Liver (tissue), 9 donors: ENCODE results near the gene TWIST2. TPM values are rescaled to one million over a fixed set of nuclear protein-coding genes. Genes with fewer than 3 reads are reported as not detected.

ENCODE experiments used
- DNase-seq: peaks from one replicate; pipeline ENCODE4 v3.0.0-alpha.2; 2017; ENCODE audit warnings: low spot score
- H3K27ac ChIP-seq, 2 donors: one replicate each; pipeline ENCODE4 v1.7.0; 2013; ENCODE audit warnings: inconsistent platforms in 2 of 2, low read length in 2 of 2, control low read depth in 1 of 2, low read depth in 1 of 2, mild to moderate bottlenecking in 1 of 2
- H3K27me3 ChIP-seq, 4 donors: one replicate each; pipeline versions ENCODE4 v1.6.1 to v1.7.0; 2013; ENCODE audit warnings: low read length in 3 of 4, inconsistent platforms in 1 of 4, mild to moderate bottlenecking in 1 of 4, moderate library complexity in 1 of 4; ENCODE audit not compliant: control insufficient read depth in 4 of 4, insufficient read depth in 4 of 4
- H3K36me3 ChIP-seq, 4 donors: one replicate each; pipeline versions ENCODE4 v1.6.1 to v1.7.0; 2013; ENCODE audit warnings: low read length in 3 of 4, mild to moderate bottlenecking in 3 of 4, low read depth in 1 of 4, moderate library complexity in 1 of 4; ENCODE audit not compliant: control insufficient read depth in 4 of 4, insufficient read depth in 3 of 4
- H3K4me1 ChIP-seq, 4 donors: one replicate each; pipeline versions ENCODE4 v1.6.1 to v1.7.0; 2013; ENCODE audit warnings: low read length in 3 of 4, mild to moderate bottlenecking in 3 of 4, moderate library complexity in 1 of 4; ENCODE audit not compliant: control insufficient read depth in 4 of 4, insufficient read depth in 4 of 4
- H3K4me3 ChIP-seq, 3 donors: one replicate each; pipeline versions ENCODE4 v1.6.1 to v1.7.0; 2013; ENCODE audit warnings: low read length in 3 of 3, control low read depth in 1 of 3, low read depth in 1 of 3, mild to moderate bottlenecking in 1 of 3
- H3K9ac ChIP-seq, 2 donors: one replicate each; pipeline ENCODE4 v1.7.0; 2013; ENCODE audit warnings: low read length in 2 of 2, mild to moderate bottlenecking in 2 of 2, moderate library complexity in 2 of 2, control low read depth in 1 of 2, low read depth in 1 of 2
- H3K9me3 ChIP-seq, 4 donors: one replicate each; pipeline versions ENCODE4 v1.6.1 to v1.7.0; 2013; ENCODE audit warnings: low read length in 3 of 4; ENCODE audit not compliant: control insufficient read depth in 4 of 4
- EGR1 ChIP-seq, 2 donors: IDR thresholded peaks; 2 replicates each; pipeline ENCODE4 v1.6.1; 2016 to 2018; ENCODE audit warnings: antibody characterized with exemption in 2 of 2, low read depth in 2 of 2
- FOXA1 ChIP-seq: IDR thresholded peaks from 2 replicates; pipeline ENCODE4 v1.6.1; 2016; ENCODE audit warnings: antibody characterized with exemption
- GABPA ChIP-seq, 2 donors: IDR thresholded peaks in 1 of 2; conservative IDR thresholded peaks in 1 of 2; 2 replicates each; pipeline ENCODE4 v1.6.1; 2016; ENCODE audit warnings: antibody characterized with exemption in 2 of 2, mild to moderate bottlenecking in 1 of 2, moderate library complexity in 1 of 2
- HNF4A ChIP-seq, 2 donors: conservative IDR thresholded peaks; 2 replicates each; pipeline ENCODE4 v1.6.1; 2016; ENCODE audit warnings: antibody characterized with exemption in 2 of 2, mild to moderate bottlenecking in 2 of 2
- HNF4G ChIP-seq: IDR thresholded peaks from 2 replicates; pipeline ENCODE4 v1.6.1; 2016; ENCODE audit warnings: antibody characterized with exemption
- JUND ChIP-seq, 2 donors: IDR thresholded peaks; 2 replicates each; pipeline ENCODE4 v1.6.1; 2016; ENCODE audit warnings: antibody characterized with exemption in 2 of 2
- MAX ChIP-seq: IDR thresholded peaks from 2 replicates; pipeline ENCODE4 v1.6.1; 2016; ENCODE audit warnings: antibody characterized with exemption
- NR2F2 ChIP-seq: IDR thresholded peaks from 2 replicates; pipeline ENCODE4 v1.6.1; 2016; ENCODE audit warnings: antibody characterized with exemption
- RAD21 ChIP-seq, 2 donors: IDR thresholded peaks; 2 replicates each; pipeline ENCODE4 v1.6.1; 2016; ENCODE audit warnings: antibody characterized with exemption in 2 of 2, mild to moderate bottlenecking in 2 of 2
- RXRA ChIP-seq, 2 donors: IDR thresholded peaks; 2 replicates each; pipeline ENCODE4 v1.6.1; 2017 to 2018; ENCODE audit warnings: antibody characterized with exemption in 2 of 2, mild to moderate bottlenecking in 1 of 2
- SP1 ChIP-seq: IDR thresholded peaks from 2 replicates; pipeline ENCODE4 v1.6.1; 2018; ENCODE audit warnings: antibody characterized with exemption, mild to moderate bottlenecking
- TAF1 ChIP-seq: conservative IDR thresholded peaks from 2 replicates; pipeline ENCODE4 v1.6.1; 2016; ENCODE audit warnings: antibody characterized with exemption, mild to moderate bottlenecking
- YY1 ChIP-seq: IDR thresholded peaks from 2 replicates; pipeline ENCODE4 v1.6.1; 2016; ENCODE audit warnings: antibody characterized with exemption, mild to moderate bottlenecking
- WGBS: extraction: QIAGEN DNeasy Blood & Tissue Kit; methylation state at CpG from one replicate; pipeline ENCODE4 v1.1.7; 2013; 5-methylcytosine and 5-hydroxymethylcytosine counted together
- polyA plus RNA-seq, 2 donors: library from polyadenylated mRNA; stranded (reverse) in 1 of 2; unstranded in 1 of 2; fragments of 200-250 nt in 1 of 2; fragments of >200 nt in 1 of 2; fragmentation: Nextera tagmentation in 1 of 2; extraction: Ambion mirVana in 1 of 2; gene quantifications; one replicate each; pipeline versions ENCODE4 v1.2.1 to v1.2.3, GENCODE V29; 2013 to 2015
- total RNA-seq, 2 donors: library from RNA; depleted of rRNA; stranded (reverse); fragments of >200 nt; gene quantifications; one replicate each; pipeline ENCODE4 v1.2.3, GENCODE V29; 2014
- TF ChIP-seq, protein P1 (sequence below): fragments of 150-350 bp; IDR thresholded peaks from 2 replicates; pipeline ENCODE4 v1.5.1; 2017; ENCODE audit warnings: improper control_type of control experiment, low read depth, low read length; ENCODE audit not compliant: missing input control
- TF ChIP-seq, protein P2 (sequence below): IDR thresholded peaks from 2 replicates; pipeline ENCODE4 v1.6.1; 2016; ENCODE audit warnings: antibody characterized with exemption
- TF ChIP-seq, protein P3 (sequence below): IDR thresholded peaks from 2 replicates; pipeline ENCODE4 v1.6.1; 2016; ENCODE audit warnings: antibody characterized with exemption, mild to moderate bottlenecking
- donor health status: healthy.
- donor health status: healthy.
- donor health status: healthy.
- donor health status: healthy.
- donor health status: healthy.

TWIST2 gene
- total and polyA plus RNA-seq, 4 donors = 0.17 to 0.20 (median 0.19) TPM; not detected in 1

DNA sequence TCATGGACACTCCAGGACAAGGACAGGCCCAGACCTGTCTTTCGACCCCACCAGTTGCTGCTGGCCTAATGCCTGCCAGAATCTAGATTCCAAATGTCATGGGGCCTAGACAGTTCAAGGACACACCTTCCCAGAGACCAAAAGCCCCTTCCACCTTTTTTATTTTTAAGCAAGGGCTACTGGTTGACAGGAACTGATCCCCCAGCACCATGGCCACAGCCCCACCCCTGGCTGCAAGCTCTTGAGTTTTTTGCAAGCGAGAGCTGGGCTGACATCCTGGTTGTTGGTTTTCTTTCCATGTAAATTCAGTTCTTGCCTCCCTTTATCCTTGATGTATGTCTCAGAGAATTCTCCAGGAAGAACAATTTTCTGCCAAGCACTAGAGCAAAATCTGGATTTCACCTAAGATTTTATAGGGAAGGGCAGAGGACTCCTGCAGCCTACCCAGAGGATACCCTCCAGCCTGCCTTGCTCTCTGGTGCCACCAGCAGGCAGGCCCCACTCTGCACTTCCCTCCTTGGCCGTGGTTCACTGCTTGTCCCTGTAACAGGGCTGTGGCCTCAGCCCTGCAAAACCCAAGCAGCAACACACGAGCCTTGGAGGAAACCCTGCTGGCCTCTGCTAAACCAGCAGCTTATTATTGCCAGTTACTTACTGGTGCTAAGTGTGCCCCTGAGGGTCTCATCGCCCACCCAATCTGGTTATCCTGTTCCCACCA, 97.7 kb downstream of the TWIST2 start:
- Histone ChIP-seq H3K4me1 (no peaks in the 10 kb centered on the region), H3K27ac (no peak overlapping the region), H3K4me3 (no peak overlapping the region), H3K27me3 (no peaks in the 10 kb centered on the region), H3K36me3 (no peaks in the 10 kb centered on the region), H3K9ac (no peak overlapping the region), H3K9me3 (peaks cover 0 to 6% (median 0%) of the 10 kb centered on the region in 4 donors)
- peak; percentile 28 for DNase-seq
- WGBS = 74% methylated on average over 5 of the region's 5 CpGs
- TF ChIP-seq, protein P1, sequence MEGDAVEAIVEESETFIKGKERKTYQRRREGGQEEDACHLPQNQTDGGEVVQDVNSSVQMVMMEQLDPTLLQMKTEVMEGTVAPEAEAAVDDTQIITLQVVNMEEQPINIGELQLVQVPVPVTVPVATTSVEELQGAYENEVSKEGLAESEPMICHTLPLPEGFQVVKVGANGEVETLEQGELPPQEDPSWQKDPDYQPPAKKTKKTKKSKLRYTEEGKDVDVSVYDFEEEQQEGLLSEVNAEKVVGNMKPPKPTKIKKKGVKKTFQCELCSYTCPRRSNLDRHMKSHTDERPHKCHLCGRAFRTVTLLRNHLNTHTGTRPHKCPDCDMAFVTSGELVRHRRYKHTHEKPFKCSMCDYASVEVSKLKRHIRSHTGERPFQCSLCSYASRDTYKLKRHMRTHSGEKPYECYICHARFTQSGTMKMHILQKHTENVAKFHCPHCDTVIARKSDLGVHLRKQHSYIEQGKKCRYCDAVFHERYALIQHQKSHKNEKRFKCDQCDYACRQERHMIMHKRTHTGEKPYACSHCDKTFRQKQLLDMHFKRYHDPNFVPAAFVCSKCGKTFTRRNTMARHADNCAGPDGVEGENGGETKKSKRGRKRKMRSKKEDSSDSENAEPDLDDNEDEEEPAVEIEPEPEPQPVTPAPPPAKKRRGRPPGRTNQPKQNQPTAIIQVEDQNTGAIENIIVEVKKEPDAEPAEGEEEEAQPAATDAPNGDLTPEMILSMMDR = peak; percentile 24
- TF ChIP-seq EGR1 (IDR thresholded peaks at IDR 0.05; ENCODE audit: low read depth in 2 of 2) = no peak
- no peak for TF ChIP-seq RXRA (IDR thresholded peaks at IDR 0.05)
- no peak for TF ChIP-seq MAX
- no peak for TF ChIP-seq YY1
- TF ChIP-seq RAD21 (IDR thresholded peaks at IDR 0.05) = peak; percentile 35 to 58

GRCh38 chr2:238946318-238947242, 98.7 kb downstream of the TWIST2 start:
- Histone ChIP-seq H3K36me3 (no peaks in the 10 kb centered on the region), H3K27ac (no peak overlapping the region), H3K27me3 (no peaks in the 10 kb centered on the region), H3K4me1 (no peaks in the 10 kb centered on the region), H3K9me3 (peaks cover 0 to 6% (median 0%) of the 10 kb centered on the region in 4 donors), H3K4me3 (no peak overlapping the region), H3K9ac (no peak overlapping the region)
- 85% methylated on average over 6 of the region's 6 CpGs for WGBS
- DNase-seq = peak; percentile 27
- no peak for TF ChIP-seq EGR1 (IDR thresholded peaks at IDR 0.05; ENCODE audit: low read depth in 2 of 2)
- TF ChIP-seq TAF1 = no peak
- TF ChIP-seq, protein P2, sequence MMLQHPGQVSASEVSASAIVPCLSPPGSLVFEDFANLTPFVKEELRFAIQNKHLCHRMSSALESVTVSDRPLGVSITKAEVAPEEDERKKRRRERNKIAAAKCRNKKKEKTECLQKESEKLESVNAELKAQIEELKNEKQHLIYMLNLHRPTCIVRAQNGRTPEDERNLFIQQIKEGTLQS = no peak

DNA sequence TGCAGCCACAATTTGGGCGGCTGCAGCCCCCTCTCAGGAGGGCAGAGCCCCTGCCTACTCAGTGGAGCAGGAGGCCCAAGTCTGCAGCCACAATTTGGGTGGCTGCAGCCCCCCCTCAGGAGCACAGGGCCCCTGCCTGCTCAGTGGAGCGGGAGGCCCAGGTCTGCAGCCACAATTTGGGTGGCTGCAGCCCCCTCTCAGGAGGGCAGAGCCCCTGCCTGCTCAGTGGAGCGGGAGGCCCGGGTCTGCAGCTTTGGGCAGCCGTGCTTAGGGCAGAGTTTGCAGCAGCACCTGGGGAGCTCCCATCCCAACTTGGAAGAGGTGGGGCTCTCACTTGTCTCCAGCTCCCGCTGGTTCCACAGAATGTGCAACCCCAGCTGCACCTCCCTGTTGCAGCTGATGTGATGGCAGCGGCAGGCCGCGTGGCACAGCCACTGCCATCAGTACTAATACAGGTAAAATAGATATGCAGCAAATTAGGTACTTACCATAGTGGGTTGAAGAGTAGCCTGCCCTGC, 99.4 kb downstream of the TWIST2 start:
- H3K36me3 ChIP-seq = no peaks in the 10 kb centered on the region
- TF ChIP-seq TAF1 (no peak), RAD21 (IDR thresholded peaks at IDR 0.05) (no peak), GABPA (IDR thresholded peaks at IDR 0.05 in 1 of 2, conservative IDR thresholded peaks at IDR 0.05 in 1 of 2) (no peak), HNF4A (conservative IDR thresholded peaks at IDR 0.05) (no peak), HNF4G (no peak), FOXA1 (no peak), SP1 (no peak), YY1 (no peak), NR2F2 (no peak), JUND (IDR thresholded peaks at IDR 0.05) (no peak)
- TF ChIP-seq, protein P2 = no peak
- TF ChIP-seq, protein P3, sequence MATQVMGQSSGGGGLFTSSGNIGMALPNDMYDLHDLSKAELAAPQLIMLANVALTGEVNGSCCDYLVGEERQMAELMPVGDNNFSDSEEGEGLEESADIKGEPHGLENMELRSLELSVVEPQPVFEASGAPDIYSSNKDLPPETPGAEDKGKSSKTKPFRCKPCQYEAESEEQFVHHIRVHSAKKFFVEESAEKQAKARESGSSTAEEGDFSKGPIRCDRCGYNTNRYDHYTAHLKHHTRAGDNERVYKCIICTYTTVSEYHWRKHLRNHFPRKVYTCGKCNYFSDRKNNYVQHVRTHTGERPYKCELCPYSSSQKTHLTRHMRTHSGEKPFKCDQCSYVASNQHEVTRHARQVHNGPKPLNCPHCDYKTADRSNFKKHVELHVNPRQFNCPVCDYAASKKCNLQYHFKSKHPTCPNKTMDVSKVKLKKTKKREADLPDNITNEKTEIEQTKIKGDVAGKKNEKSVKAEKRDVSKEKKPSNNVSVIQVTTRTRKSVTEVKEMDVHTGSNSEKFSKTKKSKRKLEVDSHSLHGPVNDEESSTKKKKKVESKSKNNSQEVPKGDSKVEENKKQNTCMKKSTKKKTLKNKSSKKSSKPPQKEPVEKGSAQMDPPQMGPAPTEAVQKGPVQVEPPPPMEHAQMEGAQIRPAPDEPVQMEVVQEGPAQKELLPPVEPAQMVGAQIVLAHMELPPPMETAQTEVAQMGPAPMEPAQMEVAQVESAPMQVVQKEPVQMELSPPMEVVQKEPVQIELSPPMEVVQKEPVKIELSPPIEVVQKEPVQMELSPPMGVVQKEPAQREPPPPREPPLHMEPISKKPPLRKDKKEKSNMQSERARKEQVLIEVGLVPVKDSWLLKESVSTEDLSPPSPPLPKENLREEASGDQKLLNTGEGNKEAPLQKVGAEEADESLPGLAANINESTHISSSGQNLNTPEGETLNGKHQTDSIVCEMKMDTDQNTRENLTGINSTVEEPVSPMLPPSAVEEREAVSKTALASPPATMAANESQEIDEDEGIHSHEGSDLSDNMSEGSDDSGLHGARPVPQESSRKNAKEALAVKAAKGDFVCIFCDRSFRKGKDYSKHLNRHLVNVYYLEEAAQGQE = no peak
- TF ChIP-seq, protein P1 = no peak

More for the DNA sequence above, 99.4 kb downstream of the TWIST2 start:
- Histone ChIP-seq H3K4me3 (no peak overlapping the region), H3K9ac (no peak overlapping the region), H3K4me1 (no peaks in the 10 kb centered on the region), H3K27ac (no peak overlapping the region), H3K9me3 (peaks cover 0 to 6% (median 0%) of the 10 kb centered on the region in 4 donors), H3K27me3 (no peaks in the 10 kb centered on the region)
- DNase-seq = peak; percentile 17
- 95% methylated on average over 9 of the region's 9 CpGs for WGBS
